Brain microvascular endothelial cell (primary cell): Measurements from ENCODE around the gene RNF7.
A peak's percentile ranks its signal among the peaks of the same experiment; 100 is the strongest.

Experiments used
- DNase-seq: peaks from one replicate; pipeline ENCODE4 v3.0.0-alpha.2; 2020
- H3K27ac ChIP-seq: fragments of 250-450 bp; sonication (Bioruptor Pico); 2 replicates; pipeline ENCODE4 v1.5.1; 2020; ENCODE audit warnings: mild to moderate bottlenecking, moderate library complexity
- H3K27me3 ChIP-seq: fragments of 250-450 bp; sonication (Bioruptor Pico); replicated peaks from 2 replicates; pipeline ENCODE4 v1.5.1; 2020; ENCODE audit warnings: mild to moderate bottlenecking
- H3K36me3 ChIP-seq: fragments of 250-450 bp; sonication (Bioruptor Pico); replicated peaks from 2 replicates; pipeline ENCODE4 v1.5.1; 2020; ENCODE audit warnings: mild to moderate bottlenecking
- H3K4me3 ChIP-seq: 2 replicates; pipeline ENCODE4 v1.5.1; 2011; ENCODE audit warnings: low read depth, mild to moderate bottlenecking, control low read depth, low read length, moderate library complexity
- in situ Hi-C: cut with HindIII; loops from 2 replicates; pipeline ENCODE4 v1.10.0; 2017; ENCODE audit warnings: low sequenced_read_pairs, low pct_ligation_motif_present
- TF ChIP-seq, protein P1 (sequence below): IDR thresholded peaks from 2 replicates; pipeline ENCODE4 v1.5.1; 2011; ENCODE audit warnings: low read depth, mild to moderate bottlenecking, moderate library complexity, low read length, control low read depth, inconsistent platforms; ENCODE audit errors: missing control alignments

Gene RNF7

DNA sequence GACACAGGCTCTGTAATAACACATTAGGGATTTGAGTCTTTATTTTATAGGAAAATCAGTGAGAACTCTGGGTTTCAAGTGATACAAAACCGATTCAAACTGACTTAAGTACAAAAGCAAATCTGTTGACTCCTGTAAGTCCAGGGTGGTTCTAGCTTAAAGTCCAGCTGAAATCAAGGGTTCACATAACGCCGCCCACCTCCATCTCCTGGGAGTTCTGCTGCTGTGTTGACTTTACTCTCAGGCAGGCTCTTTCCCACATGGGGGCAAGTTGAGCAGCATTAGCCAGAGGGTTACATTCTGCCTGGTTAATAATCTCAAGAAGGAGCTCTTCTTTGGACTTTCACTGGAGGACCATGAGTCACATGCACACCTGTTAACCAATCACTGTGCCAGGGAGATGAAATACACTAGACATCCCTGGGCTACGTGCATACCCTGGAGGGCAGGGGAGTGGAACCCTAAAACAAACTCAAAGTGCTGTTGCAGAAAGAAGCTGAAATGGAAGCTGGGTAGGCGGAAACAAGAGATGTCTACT, 9.7 kb upstream of the RNF7 start:
- in situ Hi-C loops = no loop called here
- Histone ChIP-seq H3K27ac (no peak overlapping the region), H3K4me3 (no peak overlapping the region), H3K27me3 (no peaks in the 10 kb centered on the region), H3K36me3 (no peaks in the 10 kb centered on the region)
- TF ChIP-seq, protein P1, sequence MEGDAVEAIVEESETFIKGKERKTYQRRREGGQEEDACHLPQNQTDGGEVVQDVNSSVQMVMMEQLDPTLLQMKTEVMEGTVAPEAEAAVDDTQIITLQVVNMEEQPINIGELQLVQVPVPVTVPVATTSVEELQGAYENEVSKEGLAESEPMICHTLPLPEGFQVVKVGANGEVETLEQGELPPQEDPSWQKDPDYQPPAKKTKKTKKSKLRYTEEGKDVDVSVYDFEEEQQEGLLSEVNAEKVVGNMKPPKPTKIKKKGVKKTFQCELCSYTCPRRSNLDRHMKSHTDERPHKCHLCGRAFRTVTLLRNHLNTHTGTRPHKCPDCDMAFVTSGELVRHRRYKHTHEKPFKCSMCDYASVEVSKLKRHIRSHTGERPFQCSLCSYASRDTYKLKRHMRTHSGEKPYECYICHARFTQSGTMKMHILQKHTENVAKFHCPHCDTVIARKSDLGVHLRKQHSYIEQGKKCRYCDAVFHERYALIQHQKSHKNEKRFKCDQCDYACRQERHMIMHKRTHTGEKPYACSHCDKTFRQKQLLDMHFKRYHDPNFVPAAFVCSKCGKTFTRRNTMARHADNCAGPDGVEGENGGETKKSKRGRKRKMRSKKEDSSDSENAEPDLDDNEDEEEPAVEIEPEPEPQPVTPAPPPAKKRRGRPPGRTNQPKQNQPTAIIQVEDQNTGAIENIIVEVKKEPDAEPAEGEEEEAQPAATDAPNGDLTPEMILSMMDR = no peak
- no peak for DNase-seq

DNA sequence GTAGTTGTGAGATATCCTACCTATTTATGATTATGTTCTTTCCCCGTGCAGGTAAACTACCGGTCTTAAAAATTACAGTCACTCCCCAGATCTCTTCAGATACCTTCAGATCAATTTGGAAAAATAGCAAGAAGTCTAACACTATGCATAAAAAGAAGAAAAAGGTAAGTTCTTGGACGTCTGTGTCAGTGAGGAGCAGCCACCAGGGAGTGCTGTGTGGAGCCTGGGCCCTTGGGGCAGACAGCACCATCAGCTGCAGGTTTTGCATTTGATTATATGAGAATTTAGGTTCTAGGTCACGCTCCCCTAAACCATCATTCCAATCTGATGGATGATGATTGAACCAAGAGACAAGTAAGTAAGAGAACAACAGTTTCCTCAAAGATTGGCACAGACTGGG, 8.9 kb upstream of the RNF7 start:
- H3K36me3 ChIP-seq = no peaks in the 10 kb centered on the region
- no peak overlapping the region for H3K4me3 ChIP-seq
- no peaks in the 10 kb centered on the region for H3K27me3 ChIP-seq
- DNase-seq = no peak
- no peak overlapping the region for H3K27ac ChIP-seq
- TF ChIP-seq, protein P1 = peak; percentile 35
- in situ Hi-C loops = no loop called here

DNA sequence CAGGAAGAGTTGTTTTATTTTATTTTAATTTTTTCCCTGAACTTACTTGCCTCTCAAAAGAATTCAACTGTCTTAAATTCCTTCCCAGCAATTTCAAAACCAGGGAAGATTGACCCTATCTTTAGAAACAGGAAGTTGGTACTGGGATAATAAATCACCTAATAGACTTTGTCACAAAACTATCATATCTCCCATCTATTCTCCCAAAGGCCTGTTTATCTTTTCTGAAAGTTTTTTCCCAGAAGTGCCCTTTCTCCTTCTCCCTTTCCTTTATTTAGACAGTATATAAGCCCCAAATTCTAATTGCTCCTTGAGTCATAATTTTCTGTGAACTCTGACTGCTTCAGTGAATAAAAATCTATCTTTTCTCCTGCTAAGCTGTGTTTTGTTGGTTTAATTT, 2.9 kb upstream of the RNF7 start:
- H3K36me3 ChIP-seq = no peaks in the 10 kb centered on the region
- H3K27ac ChIP-seq = no peak overlapping the region
- no peaks in the 10 kb centered on the region for H3K27me3 ChIP-seq
- no peak for DNase-seq
- no peak overlapping the region for H3K4me3 ChIP-seq
- in situ Hi-C loops = no loop called here
- TF ChIP-seq, protein P1 = no peak

DNA sequence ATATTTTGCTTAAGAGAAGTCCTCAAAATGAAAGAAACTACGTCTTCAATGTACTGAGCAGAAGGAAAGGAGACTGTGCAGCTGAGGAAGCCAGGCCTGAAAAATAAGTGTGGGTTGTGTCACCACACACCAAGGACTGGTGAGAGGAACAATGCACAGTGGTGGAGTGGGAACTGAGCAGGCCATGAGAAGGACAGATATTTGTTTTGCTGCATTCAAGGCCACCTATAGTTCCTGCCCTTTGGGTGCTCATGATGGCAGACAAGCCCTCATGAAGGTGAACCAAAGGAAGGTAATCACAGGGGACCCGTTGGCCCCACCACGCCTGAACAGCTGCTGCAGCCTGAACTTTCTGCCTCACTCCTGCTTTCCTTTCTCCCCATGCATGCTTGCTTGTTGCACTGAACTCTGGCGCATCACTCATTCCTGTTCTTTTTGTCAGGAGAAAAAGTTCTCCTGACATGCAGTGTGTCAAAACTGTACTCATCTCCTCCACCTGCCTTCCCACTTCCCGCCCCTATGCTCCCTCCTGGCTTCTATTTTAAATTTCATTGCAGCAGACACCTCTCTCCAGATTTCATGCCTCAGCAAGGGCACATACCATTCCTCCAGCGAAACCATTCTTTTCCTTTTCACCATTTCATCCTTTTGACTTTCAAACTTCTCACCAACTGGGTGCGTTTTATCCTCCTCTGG, 2.2 kb upstream of the RNF7 start:
- H3K36me3 ChIP-seq = no peaks in the 10 kb centered on the region
- H3K4me3 ChIP-seq = no peak overlapping the region
- TF ChIP-seq, protein P1 = no peak
- DNase-seq = no peak
- H3K27ac ChIP-seq = no peak overlapping the region
- in situ Hi-C loops = no loop called here
- H3K27me3 ChIP-seq = no peaks in the 10 kb centered on the region

DNA sequence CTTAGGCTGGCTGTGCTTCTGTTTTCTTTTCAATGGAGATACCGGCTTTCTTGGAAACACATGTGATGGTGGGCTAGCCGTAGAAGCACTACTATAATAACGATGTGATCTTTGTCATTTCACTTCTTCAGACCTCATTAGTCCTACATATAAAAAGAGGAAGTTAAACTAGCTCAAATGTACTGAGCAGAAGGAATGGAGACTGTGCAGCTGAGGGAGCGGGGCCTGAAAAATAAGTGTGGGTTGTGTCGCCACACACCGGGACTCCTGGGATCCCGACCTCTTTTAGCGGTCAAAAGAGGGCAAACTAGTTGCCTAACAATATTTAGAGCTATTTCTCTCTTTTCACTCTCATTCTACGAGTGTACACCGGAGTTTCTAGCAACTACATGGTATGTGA, 1.0 kb upstream of the RNF7 start:
- no peak overlapping the region for H3K27ac ChIP-seq
- TF ChIP-seq, protein P1 = no peak
- in situ Hi-C loops = no loop called here
- no peak for DNase-seq
- no peak overlapping the region for H3K4me3 ChIP-seq
- no peaks in the 10 kb centered on the region for H3K27me3 ChIP-seq
- H3K36me3 ChIP-seq = no peaks in the 10 kb centered on the region

DNA sequence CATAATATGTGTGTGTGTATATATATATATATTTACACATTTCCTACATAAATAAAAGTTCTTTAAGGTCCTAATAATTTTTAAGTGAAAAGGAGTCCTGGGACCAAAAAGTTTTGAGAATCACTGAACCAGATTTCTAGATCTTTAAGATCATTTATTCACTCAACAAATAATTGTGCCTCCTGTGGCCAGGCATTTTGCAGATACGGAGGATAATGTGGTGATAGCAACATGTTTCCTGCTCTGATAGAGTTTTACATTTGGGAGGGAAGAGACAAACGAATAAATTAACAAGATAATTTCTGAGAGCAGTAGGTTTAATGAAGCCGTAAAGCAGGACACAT, 448 bp upstream of the RNF7 start:
- no peak for DNase-seq
- Histone ChIP-seq H3K27me3 (no peaks in the 10 kb centered on the region), H3K36me3 (no peaks in the 10 kb centered on the region), H3K4me3 (peak overlapping the region; percentile 46), H3K27ac (peak overlapping the region; percentile 56)
- in situ Hi-C loops = no loop called here
- TF ChIP-seq, protein P1 = no peak
